ENCODE measurements around the gene SIL1.
"Not testable (repeated sequence)": the region's sequence is repeated elsewhere in the genome, so short reads cannot be mapped to it uniquely, and the experiment has no call there.

The SIL1 gene

DNA sequence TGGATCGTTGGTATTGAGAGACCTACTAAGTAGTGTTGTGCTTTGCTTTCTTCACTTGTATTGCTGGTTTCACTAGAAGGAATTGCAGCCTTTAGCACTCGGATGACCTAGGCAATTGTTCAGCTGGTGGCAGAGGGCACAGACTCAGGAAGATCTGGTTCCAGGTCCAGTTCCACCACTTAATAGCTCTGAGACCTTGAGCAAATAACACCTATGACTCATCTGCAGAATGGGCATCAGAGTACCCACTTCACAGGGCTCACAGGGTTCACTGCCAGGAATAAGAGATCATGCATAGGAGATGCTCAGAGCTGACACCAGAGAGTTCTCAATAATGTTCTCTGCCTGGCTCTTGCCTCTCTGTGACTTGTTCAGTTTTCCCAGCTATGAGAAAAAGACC is 133.6 kb downstream of the SIL1 start:
- no peak for DNase-seq

GRCh38 chr5:139063664-139064054 is 134.5 kb downstream of the SIL1 start:
- no peak for DNase-seq

GRCh38 chr5:139062910-139063663 is 135.1 kb downstream of the SIL1 start:
- DNase-seq = no peak

DNA sequence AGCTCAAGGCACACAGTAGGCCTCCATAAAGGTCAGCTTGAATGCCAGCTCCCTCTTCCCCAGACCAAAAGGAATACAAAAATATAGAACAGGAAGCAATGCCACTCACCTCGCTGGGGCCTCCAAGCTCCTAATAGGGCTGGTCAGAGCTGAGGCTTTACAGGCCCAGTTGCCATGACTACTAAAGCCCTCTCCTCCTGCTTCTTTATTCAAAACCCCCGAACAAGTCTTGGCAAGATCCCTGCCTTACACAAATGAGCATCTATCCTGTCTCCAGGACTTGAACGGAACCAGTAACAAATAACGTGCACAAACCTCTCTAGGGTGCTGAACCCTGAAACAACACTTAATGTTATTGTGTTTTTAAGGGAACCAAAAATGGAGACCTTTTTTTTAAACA is 136.3 kb downstream of the SIL1 start:
- DNase-seq = no peak

- no peak for DNase-seq
Observed at GRCh38 chr5:139061274-139061673, 136.9 kb downstream of the SIL1 start.

GRCh38 chr5:139058121-139058520 is 140.0 kb downstream of the SIL1 start:
- DNase-seq = no peak

GRCh38 chr5:139057045-139057939 is 140.9 kb downstream of the SIL1 start:
- DNase-seq = not testable (repeated sequence)

- DNase-seq = no peak
Observed at GRCh38 chr5:139052975-139053374, 145.2 kb downstream of the SIL1 start.

DNA sequence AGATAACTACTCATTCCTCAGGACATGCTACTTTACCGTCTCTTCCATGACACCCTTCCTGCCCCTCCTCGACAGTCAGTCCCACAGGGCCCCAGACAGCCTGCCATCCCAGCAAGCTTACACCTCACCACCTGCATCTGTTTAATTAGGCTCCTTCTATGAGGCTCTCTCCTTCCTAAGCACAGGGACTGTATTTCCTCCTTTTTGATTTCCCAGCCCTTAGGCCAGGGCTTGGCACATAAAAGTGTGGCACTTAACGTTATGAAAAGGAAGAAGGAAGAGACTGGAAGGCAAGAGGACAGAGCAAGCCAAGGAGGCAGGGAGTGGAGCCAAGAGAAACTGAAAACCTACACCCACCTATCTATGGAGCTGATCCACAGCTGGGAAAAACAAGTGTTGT is 146.8 kb downstream of the SIL1 start:
- DNase-seq = no peak

DNA sequence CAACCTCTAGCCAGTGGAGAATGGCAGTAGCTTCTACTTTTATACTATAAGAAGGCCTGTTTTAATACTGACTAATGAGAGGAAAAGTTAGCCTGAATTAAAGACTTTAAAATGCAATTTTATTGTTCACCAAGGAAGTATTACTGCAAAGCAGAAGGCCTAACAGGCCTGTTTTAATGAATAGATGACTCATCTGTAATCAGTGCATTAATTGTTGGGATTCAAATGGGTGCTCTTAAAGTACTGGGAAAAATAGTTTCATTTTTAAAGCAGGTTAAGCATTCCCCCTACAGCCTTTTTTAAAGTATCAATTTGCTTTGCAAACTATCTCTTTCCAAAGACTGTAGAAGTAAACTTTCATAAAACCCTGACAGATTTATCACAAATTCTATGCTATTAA is 147.7 kb downstream of the SIL1 start:
- DNase-seq = no peak

DNA sequence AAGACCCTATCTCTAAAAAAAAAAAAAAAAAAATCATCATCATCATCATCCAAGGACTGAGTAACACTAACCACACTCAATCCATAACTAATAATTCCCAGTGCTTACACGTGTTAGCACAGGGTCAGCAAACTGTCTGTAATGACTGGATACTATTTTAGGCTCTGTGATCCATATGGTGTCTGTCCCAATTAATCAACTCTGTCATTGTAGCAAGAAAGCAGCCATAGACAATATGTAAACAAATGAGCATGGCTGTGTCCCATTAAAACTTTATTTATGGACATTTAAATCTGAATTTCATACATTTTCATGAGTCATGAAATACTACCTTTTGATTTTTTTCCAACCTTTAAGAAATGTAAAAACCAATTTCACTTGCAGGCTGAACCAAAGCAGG is 148.4 kb downstream of the SIL1 start:
- DNase-seq = no peak

GRCh38 chr5:139046551-139046950 is 151.6 kb downstream of the SIL1 start:
- no peak for DNase-seq

- no peak for DNase-seq
Observed at GRCh38 chr5:139043157-139043905, 154.8 kb downstream of the SIL1 start.

DNA sequence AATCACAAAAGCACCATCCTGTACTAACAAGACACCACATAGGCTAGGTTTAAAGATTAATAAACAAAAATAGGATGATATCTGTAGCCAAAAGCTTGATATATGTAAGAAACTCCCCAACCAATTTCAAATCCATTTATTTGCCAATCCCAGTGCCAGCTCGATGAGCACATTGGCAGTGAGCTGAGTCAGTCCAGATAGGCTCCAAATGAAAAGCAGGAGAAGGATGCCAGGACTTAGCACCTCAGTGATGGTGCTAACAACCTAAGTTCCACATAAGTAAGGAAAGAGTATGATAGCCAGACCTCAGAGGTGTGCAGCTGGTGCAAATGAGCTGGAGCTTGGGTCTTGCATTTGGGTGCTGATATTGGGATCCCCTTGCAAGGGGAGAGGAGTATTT is 158.1 kb downstream of the SIL1 start:
- no peak for DNase-seq

- DNase-seq = peak; percentile 32 to 44
Observed at GRCh38 chr5:139038613-139039305, 159.4 kb downstream of the SIL1 start.

- DNase-seq = no peak
Observed at GRCh38 chr5:139037732-139038131, 160.4 kb downstream of the SIL1 start.

DNA sequence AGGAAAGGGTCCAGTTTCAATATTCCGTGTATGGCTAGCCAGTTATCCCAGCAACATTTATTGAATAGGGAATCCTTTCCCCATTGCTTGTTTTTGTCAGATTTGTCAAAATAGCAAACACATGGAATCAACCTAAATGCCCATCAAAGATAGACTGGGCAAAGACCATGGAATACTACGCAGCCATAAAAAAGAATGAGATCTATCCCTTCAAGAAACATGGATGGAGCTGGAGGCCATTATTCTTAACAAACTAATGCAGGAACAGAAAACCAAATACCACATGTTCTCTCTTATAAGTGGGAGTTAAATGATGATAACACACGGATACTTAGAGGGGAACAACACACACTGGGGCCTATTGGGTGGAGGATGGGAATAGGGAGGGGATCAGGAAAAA is 161.8 kb downstream of the SIL1 start:
- not testable (repeated sequence) for DNase-seq

DNA sequence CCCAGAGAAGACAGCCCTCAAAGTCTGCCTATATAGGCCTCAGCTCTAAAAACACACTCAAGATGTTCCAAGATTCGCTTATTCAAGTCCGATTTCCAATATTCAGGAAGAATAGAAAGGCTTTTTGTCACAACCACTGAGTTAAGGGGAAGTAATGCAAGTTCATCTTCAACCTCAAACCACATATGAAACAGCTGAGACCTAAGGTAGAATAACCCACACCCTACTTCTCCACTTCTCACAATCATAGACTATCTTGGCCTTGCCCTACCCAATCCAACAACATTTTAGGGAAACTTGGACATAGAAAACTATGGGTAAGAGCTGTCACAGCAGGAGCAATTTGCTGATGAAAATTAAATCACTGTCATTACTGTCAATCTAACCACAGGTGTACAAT is 171.0 kb downstream of the SIL1 start:
- DNase-seq = no peak

- no peak for DNase-seq
Observed at GRCh38 chr5:139025651-139026050, 172.5 kb downstream of the SIL1 start.

DNA sequence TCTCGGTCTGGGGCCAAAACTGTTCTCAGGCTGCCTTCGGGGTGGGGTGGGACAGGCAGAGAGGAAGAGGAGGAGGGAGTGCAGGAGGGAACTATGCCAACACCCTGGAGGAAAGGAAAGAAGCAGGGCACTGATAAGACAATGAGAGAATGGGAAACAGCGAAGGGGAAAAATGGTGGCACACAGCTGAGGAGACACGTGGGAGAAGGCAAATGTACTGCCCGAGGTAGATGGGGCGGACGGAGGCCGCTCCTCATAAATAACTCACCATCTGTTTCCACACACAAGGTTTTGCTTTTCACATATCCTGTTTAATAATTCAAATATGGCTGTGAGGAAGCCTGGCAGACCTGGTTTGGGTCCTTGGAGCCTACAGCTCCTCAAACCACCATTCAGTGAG is 174.9 kb downstream of the SIL1 start:
- no peak for DNase-seq

DNA sequence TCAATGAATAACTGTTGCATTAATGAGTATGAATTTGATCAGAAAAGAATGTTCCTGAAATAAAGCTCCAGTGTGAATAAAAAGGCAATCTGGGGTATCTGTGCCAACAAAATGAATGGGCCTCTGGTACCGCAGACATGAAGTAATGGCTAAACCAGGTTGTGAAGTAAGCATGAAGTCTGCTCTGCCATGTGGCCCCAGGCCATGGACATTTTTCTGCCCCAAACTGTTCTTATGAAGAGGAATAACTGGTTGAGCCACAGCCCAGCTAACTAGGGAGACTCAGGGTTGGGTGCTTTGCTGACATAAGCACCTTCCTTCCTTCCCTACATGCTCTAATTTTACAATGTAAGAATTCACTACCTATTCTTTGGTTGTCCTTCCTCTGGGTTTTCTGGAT is 175.6 kb downstream of the SIL1 start:
- DNase-seq = no peak

DNA sequence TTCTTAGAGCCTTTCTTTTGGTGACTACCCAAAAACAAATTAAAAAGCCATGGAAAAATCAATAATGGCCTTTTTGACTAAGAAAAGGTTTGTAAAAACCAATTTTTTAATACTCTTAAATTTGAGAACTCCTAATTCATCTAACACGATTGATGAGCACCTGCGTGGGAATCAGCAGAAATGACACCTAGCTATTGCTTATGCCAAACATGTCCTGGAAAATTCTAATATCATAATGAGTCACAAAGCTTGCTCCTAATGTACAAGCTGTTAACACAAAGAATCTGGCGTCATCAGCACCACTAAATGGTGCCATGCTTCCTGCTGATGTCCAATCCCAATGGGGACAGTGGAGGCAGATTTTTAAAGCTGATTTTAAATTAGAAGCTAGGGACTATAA is 176.8 kb downstream of the SIL1 start:
- DNase-seq = no peak

GRCh38 chr5:139019880-139020279 is 178.3 kb downstream of the SIL1 start:
- DNase-seq = no peak
